Measurements from ENCODE around the gene WNK3. TPM values are rescaled to one million over a fixed set of nuclear protein-coding genes. Genes with fewer than 3 reads are reported as not detected.

WNK3 gene
- total RNA-seq, result under 1 TPM; 0.14 to 0.30 TPM

GRCh38 chrX:54357414-54358377 lies at the start of gene WNK3:
TSS of gene WNK3 (minus strand) at chrX:54358046.

GRCh38 chrX:54182864-54183613 lies 174.8 kb downstream of the WNK3 start, which contains the start of gene FAM120C:
TSS of gene FAM120C (minus strand) at chrX:54183254. CDS start at chrX:54183198, 56 bp downstream.

Other genes starting within 250 kb of the WNK3 start
- gene FAM120C, start 174.8 kb downstream of the WNK3 start, total RNA-seq, result 10 to 100 TPM; 11.7 to 12.0 TPM
- 10 to 100 TPM; 28.7 to 30.6 TPM for gene TSR2, start 82.4 kb upstream of the WNK3 start, total RNA-seq
- gene FGD1, start 138.2 kb upstream of the WNK3 start, total RNA-seq, result under 1 TPM; 0.18 to 0.19 TPM
- 10 to 100 TPM; 45.7 to 45.8 TPM for gene GNL3L, start 172.2 kb upstream of the WNK3 start, total RNA-seq

Measured in activated naive CD4-positive, alpha-beta T cell treated with anti-CD3 and anti-CD28 coated beads, Interleukin-2, amount 10 ng/mL, durations not matched to agents 5 hours and 36 hours (primary cell).